Measurements from ENCODE around the gene CD99. TPM values are rescaled to one million over a fixed set of nuclear protein-coding genes. Genes with fewer than 3 reads are reported as not detected.

The CD99 gene
- polyA plus RNA-seq, 10 donors, result 188 to 386 (median 280) TPM

- peak in 1 of 3 donors; percentile 20 for DNase-seq
Observed at GRCh38 chrX:2694914-2695267, 3.8 kb downstream of the CD99 start.

GRCh38 chrX:2696698-2697215, 5.7 kb downstream of the CD99 start:
- DNase-seq, result peak in 2 of 3 donors; percentile 50 to 75

GRCh38 chrX:2697306-2697705, 6.2 kb downstream of the CD99 start:
- peak in 1 of 3 donors; percentile 21 for DNase-seq

GRCh38 chrX:2697741-2698299, 6.7 kb downstream of the CD99 start:
- no peak for DNase-seq

GRCh38 chrX:2698604-2699003, 7.5 kb downstream of the CD99 start:
- no peak for DNase-seq

- no peak for DNase-seq
Observed at GRCh38 chrX:2699959-2700358, 8.9 kb downstream of the CD99 start.

GRCh38 chrX:2700405-2701320, 9.6 kb downstream of the CD99 start:
- no peak for DNase-seq

- peak in 2 of 3 donors; percentile 22 to 31 for DNase-seq
Observed at GRCh38 chrX:2701600-2701999, 10.5 kb downstream of the CD99 start.

- peak in 1 of 3 donors; percentile 57 for DNase-seq
Observed at GRCh38 chrX:2703991-2704369, 12.9 kb downstream of the CD99 start.

GRCh38 chrX:2705046-2705832, 14.1 kb downstream of the CD99 start:
- peak in 1 of 3 donors; percentile 62 for DNase-seq

GRCh38 chrX:2707334-2707760, 16.3 kb downstream of the CD99 start:
- peak; percentile 48 to 88 (median 77) for DNase-seq

GRCh38 chrX:2708021-2708420, 16.9 kb downstream of the CD99 start:
- DNase-seq, result no peak

GRCh38 chrX:2708592-2709188, 17.6 kb downstream of the CD99 start:
- peak in 1 of 3 donors; percentile 19 for DNase-seq

GRCh38 chrX:2709556-2709955, 18.5 kb downstream of the CD99 start:
- DNase-seq, result no peak

GRCh38 chrX:2710041-2710840, 19.1 kb downstream of the CD99 start:
- peak; percentile 43 to 76 (median 62) for DNase-seq

- no peak for DNase-seq
Observed at GRCh38 chrX:2711441-2711840, 20.3 kb downstream of the CD99 start.

- DNase-seq, result peak in 1 of 3 donors; percentile 21
Observed at GRCh38 chrX:2712428-2712827, 21.3 kb downstream of the CD99 start.

GRCh38 chrX:2712890-2713840, 22.1 kb downstream of the CD99 start:
- no peak for DNase-seq

GRCh38 chrX:2714551-2714950, 23.5 kb downstream of the CD99 start:
- no peak for DNase-seq

Measured in muscle of back (tissue), 11 donors.